ENCODE data around the gene ADGRF3. TPM values are rescaled to one million over a fixed set of nuclear protein-coding genes. Genes with fewer than 3 reads are reported as not detected.

ADGRF3 gene
- total RNA-seq, 1 experiment from 2014 or later = not detected

DNA sequence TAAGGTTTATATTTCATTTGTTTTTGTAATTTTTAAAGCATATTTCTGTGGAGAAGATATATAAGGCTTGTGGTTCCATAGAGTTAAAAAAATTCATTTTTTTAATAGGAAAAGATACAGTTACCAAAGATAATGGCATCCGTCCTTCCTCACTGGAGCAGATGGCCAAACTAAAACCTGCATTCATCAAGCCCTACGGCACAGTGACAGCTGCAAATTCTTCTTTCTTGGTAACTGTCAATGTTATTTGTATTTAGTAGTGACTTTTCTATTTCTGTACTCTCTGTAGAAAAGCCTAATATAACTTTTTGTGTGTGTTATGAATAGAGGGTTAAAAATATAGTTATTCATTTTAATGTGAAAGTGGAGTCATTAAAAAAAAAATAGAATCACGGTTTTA, 66.7 kb downstream of the ADGRF3 start:
- no peak overlapping the region for H3K4me2 ChIP-seq (ENCODE audit: low read length)
- H2AFZ ChIP-seq (ENCODE audit: low read depth, low read length, poor library complexity, severe bottlenecking) = no peak overlapping the region
- POLR2A ChIA-PET = no interaction called here
- no peaks in the 10 kb centered on the region for H3K9me3 ChIP-seq (ENCODE audit: control insufficient read depth in 1 of 2, insufficient read depth in 1 of 2, low read depth in 1 of 2, low read length in 2 of 2)
- H4K20me1 ChIP-seq (ENCODE audit: insufficient read depth) = no peaks in the 10 kb centered on the region
- no peak overlapping the region for H3K27ac ChIP-seq (ENCODE audit: low read depth, low read length)
- H3K4me3 ChIP-seq (replicated peaks in 1 of 2; ENCODE audit: low read depth in 1 of 2, low read length in 2 of 2) = no peak overlapping the region
- TF ChIP-seq EGR1 (IDR thresholded peaks at IDR 0.05; ENCODE audit: low read depth) (no peak), JUND (IDR thresholded peaks at IDR 0.05) (no peak), SIN3A (IDR thresholded peaks at IDR 0.05; ENCODE audit: low read depth) (no peak), CBX3 (IDR thresholded peaks at IDR 0.05; ENCODE audit: low read depth) (no peak)
- peaks cover 11 to 16% of the 10 kb centered on the region in 2 experiments; a peak in 3 of 4 replicates for H3K36me3 ChIP-seq (ENCODE audit: control insufficient read depth in 1 of 2, insufficient read depth in 2 of 2, low read length in 2 of 2)
- H3K9ac ChIP-seq (ENCODE audit: low read length) = no peak overlapping the region
- ATAC-seq = no peak
- peaks cover 0 to 9% of the 10 kb centered on the region in 2 experiments; a peak in 2 of 4 replicates for H3K4me1 ChIP-seq (ENCODE audit: control insufficient read depth in 1 of 2, insufficient read depth in 2 of 2, low read length in 2 of 2)
- no peaks in the 10 kb centered on the region for H3K9me2 ChIP-seq (ENCODE audit: insufficient read depth)
- no TSS peak for BruUV-seq (replicated peaks)
- H3K27me3 ChIP-seq (ENCODE audit: insufficient read depth, low read length) = no peaks in the 10 kb centered on the region
- CTCF ChIA-PET = no interaction called here
- no peak for DNase-seq (ENCODE audit: low read depth, low spot score)
- no peaks in the 10 kb centered on the region for H3K79me2 ChIP-seq (ENCODE audit: insufficient read depth, low read length)
- RAD21 ChIA-PET (ENCODE audit: low non-redundant PET in 1 of 2, low total read pairs in 2 of 2, uncharacterized antibody in 2 of 2, unreplicated experiment in 2 of 2) = no interaction called here
- intact Hi-C loops (cut with micrococcal nuclease) = no loop called here

DNA sequence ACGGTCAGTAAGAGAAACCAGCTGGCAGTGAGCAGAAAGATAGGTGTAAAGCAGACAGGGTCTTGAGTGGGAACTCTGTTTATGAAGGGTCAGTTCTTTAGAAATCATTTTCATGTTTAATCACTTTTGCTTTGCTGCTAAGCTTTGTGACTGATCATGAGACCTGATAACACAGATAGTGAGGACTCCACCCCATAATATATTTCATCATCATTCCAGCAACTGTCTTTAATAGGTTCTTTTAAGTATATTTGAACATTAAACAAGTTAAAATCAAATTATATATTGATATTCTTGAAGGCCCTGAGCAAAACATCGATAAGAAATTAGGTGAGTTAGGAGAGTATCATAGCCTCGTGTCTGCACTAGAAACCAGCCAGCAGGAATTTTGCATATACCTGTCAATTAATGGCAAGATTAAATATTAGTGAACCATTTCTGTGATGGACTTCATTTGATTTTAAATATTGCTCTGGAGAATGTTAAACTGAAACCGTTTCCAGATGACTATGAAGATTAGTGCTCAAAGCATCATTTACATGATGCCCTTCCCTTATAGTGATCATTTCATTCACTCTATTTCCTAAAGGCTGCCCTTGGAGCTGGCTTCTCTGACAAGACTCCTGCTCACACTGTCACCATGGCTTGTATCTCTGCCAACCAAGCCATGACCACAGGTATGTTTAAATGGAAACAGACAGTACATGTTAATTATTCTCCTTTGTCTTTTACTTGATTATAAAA, 69.9 kb downstream of the ADGRF3 start:
- POLR2A ChIA-PET = interaction anchor here (0.6 kb wide), 1 partner anchor 18 kb away, joined by 3 read pairs; no protein-coding TSS in a partner anchor
- no peaks in the 10 kb centered on the region for H3K27me3 ChIP-seq (ENCODE audit: insufficient read depth, low read length)
- H3K79me2 ChIP-seq (ENCODE audit: insufficient read depth, low read length) = no peaks in the 10 kb centered on the region
- DNase-seq (ENCODE audit: low read depth, low spot score) = no peak
- no peaks in the 10 kb centered on the region for H4K20me1 ChIP-seq (ENCODE audit: insufficient read depth)
- no peaks in the 10 kb centered on the region for H3K9me3 ChIP-seq (ENCODE audit: control insufficient read depth in 1 of 2, insufficient read depth in 1 of 2, low read depth in 1 of 2, low read length in 2 of 2)
- no peak overlapping the region for H2AFZ ChIP-seq (ENCODE audit: low read depth, low read length, poor library complexity, severe bottlenecking)
- no peak overlapping the region for H3K4me3 ChIP-seq (replicated peaks in 1 of 2; ENCODE audit: low read depth in 1 of 2, low read length in 2 of 2)
- no peaks in the 10 kb centered on the region for H3K4me1 ChIP-seq (ENCODE audit: control insufficient read depth in 1 of 2, insufficient read depth in 2 of 2, low read length in 2 of 2)
- no peak overlapping the region for H3K27ac ChIP-seq (ENCODE audit: low read depth, low read length)
- H3K9ac ChIP-seq (ENCODE audit: low read length) = no peak overlapping the region
- no peak for ATAC-seq
- BruUV-seq (replicated peaks) = no TSS peak
- RAD21 ChIA-PET (ENCODE audit: low non-redundant PET in 1 of 2, low total read pairs in 2 of 2, uncharacterized antibody in 2 of 2, unreplicated experiment in 2 of 2) = no interaction called here
- H3K4me2 ChIP-seq (ENCODE audit: low read length) = no peak overlapping the region
- intact Hi-C loops (cut with micrococcal nuclease) = no loop called here
- TF ChIP-seq EGR1 (IDR thresholded peaks at IDR 0.05; ENCODE audit: low read depth) (no peak), FOSL1 (IDR thresholded peaks at IDR 0.05; ENCODE audit: low read depth) (no peak), EZH2phosphoT487 (IDR thresholded peaks at IDR 0.05; ENCODE audit: borderline replicate concordance) (no peak)
- peaks cover 9 to 17% of the 10 kb centered on the region in 2 experiments; a peak in 2 of 4 replicates for H3K36me3 ChIP-seq (ENCODE audit: control insufficient read depth in 1 of 2, insufficient read depth in 2 of 2, low read length in 2 of 2)
- H3K9me2 ChIP-seq (ENCODE audit: insufficient read depth) = no peaks in the 10 kb centered on the region
- CTCF ChIA-PET = no interaction called here
